ENCODE results near the gene DCAF17.
A peak's percentile ranks its signal among the peaks of the same experiment; 100 is the strongest.
"Not testable (repeated sequence)": the region's sequence is repeated elsewhere in the genome, so short reads cannot be mapped to it uniquely, and the experiment has no call there.

The DCAF17 gene

GRCh38 chr2:171411791-171412483, 22.1 kb upstream of the DCAF17 start:
- DNase-seq: no peak

- no peak for DNase-seq
Measured at GRCh38 chr2:171412571-171413175, 21.4 kb upstream of the DCAF17 start.

- DNase-seq: not testable (repeated sequence)
Measured at GRCh38 chr2:171414645-171415044, 19.4 kb upstream of the DCAF17 start.

DNA sequence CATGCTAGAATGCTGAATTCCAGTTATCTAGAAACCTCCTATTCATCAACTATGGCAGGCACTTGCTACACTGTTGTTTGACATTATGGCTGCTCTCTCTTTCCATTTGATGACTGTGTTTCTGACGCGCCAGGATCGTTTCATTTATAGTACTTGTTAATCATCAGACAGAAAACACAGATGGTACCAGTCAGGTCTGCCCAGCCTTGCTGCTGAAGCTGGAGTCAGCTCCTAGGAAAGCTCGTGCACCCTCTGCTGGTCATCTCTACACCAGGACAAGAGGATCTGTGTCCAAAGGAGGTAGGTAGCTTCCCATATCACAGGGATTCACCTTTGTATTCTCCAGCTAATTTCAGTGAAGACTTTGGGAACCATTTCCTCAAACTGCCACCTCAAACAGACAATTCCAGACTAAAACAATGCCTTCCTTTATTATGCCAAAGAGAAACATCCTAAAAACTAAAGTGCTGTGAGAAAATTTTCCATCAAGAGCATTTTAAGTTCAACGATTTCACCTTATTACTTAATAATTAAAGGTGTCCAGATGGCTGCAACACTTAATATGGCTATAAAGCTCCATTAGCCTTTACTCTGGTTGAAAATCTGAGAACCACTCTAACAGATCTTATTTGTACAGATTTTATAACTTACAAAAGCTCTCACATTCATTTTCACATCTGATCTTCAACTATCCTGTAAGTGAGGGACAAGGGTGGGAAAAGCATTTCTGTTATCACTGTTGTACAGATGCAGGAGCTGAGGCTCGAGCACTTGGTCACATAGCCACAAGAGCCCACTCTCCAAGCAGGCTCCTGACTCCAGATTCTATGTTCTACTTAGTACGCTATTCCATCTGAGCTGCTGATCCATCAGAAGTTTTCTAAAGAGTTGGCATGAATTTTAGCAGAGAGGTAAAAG, 17.8 kb upstream of the DCAF17 start:
- peak; percentile 66 for DNase-seq

DNA sequence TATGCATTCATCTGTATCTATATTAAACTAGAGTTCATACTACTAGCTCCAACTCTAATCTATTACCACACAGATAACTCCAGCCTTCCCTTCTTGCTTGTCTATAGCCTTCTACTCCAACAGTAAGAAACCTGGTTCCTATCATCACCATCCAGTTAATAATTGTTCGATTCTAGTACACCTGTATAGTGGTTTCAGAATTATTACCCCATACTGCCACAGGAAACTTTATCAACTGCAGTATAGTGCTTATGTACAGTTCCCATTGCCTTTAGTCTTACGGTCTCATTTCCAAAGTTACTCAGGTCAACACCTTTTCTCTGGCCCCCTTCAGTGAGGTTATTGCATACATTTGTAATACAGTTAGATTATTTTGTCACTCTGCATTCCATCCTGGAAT, 14.7 kb upstream of the DCAF17 start:
- no peak for DNase-seq

DNA sequence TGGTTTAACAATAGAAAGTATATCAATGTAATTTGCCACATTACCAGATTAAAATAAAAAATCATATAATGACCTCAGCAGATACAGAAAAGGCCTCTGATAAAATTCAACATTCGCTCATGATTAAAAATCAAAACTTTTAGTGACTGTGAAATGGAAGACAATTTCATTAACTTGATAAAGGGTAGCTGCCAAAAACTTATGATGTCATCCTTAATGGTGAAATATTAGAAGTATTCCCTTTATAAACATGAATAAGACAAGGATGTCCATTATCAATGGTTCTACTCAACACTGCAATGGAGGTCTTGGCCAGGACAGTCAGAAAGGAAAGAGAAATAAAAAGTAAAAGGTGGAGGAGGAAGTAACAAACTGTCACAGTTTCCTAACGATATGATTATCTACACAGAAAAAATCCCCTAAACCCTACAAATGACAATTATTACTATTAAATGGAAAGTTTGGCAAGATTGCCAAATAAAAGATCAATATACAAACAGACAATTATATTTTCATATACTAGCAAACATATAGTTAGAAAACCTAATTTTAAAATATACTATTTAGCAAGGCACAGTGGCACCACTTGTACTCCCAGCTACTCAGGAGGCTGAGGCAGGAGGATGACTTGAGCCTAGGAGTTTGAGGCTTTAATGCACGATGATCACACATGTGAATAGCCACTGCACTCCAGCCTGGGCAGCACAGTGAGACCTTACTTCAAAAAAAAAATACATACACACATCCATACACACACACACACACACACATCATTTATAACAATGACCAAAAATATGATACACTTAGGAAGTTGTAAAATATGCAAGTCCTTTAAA, 13.1 kb upstream of the DCAF17 start:
- DNase-seq: no peak

GRCh38 chr2:171422710-171423495, 11.1 kb upstream of the DCAF17 start:
- not testable (repeated sequence) for DNase-seq

DNA sequence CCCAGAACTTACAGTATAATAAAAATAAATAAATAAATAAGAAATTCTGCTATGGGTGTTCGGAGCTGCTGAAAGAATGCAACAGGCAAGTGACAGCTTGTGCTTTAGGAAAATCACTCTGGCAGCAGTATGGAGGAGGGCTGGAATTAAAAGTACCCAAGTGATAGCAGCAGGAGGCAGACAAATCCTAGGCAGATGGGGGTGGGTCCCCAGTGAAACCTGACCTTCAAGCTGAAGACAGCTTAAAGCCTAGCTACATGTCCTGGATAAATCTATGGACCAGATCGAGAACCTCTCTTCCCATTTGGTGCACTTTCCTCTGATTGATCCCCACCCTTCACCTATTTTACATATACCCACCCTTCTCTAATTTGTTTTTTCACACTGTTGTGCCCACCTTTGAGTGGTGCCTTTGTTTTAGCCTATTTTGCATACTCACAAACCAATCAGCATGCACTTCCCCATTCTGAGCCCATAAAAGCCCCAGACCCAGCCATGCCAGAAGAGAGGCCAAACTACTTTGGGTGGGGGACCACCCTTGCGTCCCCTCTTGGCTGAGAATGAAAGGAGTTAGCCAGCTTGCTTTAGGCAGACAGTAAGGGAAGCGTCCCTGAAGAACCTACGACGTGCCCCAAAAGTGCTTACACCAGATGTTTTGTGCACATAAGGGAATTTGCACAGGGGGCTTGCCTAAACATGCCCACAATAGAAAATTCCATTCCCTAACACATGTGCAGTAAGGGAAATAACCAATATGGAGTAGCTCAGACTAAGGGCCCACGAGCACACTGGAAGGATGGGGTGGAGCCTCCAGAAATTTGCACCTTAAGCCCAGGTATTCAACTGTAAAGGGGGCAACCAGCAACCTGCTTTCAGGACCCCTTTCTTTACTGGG, 3.3 kb upstream of the DCAF17 start:
- no peak for DNase-seq

DNA sequence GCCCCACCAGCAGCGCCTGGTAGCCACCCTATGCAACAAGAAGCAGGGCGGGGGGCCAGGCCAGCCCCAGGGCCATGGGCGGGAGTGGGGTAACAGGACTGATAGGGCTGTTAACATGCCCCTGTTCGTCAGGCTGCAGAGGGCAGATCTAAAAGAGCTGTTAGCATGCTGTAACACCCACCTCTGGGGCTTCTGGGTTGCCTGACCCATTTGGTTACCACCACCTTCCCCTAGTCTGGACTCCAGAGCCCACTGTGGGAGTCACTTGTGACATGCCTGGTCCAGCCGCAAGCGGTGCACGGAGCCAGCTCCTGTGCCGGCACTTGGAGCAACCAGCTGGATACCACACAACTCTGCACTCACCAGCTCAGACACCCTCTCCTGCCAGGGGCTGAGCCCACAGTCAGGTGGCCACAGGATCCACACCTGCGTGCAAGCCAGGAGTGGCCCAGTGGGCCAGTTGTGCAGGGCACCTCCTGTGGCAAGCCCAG, 2.3 kb upstream of the DCAF17 start:
- DNase-seq: no peak

DNA sequence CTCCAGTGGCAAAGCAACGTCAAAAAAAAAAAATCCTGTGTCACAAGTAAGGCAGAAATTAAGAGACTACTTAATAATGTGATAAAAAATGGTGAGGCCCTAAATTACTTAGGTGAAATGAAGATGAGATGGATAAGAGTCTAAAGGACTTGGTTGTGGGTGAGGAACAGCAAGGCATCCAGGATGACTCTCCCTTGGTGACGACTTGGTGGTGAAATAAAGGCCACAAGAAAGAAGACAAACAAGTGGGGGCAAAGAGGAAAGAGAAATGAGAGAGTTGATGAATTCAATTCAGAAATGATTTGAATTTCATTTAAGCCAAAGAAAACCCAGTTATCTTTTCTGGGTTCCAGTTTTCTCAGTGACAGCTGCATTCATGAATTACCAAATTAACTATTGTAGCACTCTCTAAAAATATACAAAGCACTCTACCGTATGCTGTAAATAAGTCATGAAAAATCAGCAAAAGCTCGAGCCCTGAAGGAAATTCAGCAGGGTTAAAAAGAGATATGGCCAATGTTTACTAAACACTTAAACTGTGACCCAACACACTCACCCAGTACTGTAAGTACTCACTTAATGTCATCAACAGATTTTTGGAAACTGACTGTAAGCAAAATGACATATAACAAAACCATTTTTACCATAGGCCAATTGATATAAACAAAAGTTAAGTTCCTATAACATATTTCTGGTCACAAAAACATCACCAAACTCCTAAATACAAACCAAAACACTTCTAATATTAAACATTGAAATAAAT, 1.6 kb upstream of the DCAF17 start:
- no peak for DNase-seq

GRCh38 chr2:171432969-171433762, 860 bp upstream of the DCAF17 start:
- DNase-seq: peak; percentile 42

- no peak for DNase-seq
Measured at GRCh38 chr2:171433763-171434012, 338 bp upstream of the DCAF17 start, which contains the start of gene METTL8. Gene METTL8, minus strand, starts transcription at chr2:171433990. Its CDS starts 41,805 bp downstream, at chr2:171392185.

GRCh38 chr2:171436307-171436706, 2.3 kb downstream of the DCAF17 start:
- DNase-seq: no peak

GRCh38 chr2:171441470-171441869, 7.4 kb downstream of the DCAF17 start:
- no peak for DNase-seq

- DNase-seq: no peak
Measured at GRCh38 chr2:171447675-171448074, 13.6 kb downstream of the DCAF17 start.

DNA sequence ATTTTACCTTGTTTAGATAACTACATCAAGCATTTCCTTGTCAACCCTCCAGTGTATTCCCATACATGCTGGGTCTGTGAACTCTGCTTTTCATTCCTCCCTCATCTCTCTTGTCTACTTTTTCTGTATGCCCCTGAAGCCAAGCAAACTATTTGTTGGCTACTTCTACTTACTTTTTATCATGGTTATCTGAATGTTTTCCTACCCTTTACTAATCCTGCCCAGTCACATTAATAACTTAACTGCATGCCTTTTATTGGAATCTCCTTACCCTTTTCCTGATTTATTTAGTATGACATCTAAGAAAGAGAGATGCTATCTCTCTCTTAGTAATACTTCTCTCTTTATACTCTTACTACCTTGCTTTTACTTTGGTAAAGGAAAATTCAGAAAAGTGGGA, 17.0 kb downstream of the DCAF17 start:
- DNase-seq: no peak

DNA sequence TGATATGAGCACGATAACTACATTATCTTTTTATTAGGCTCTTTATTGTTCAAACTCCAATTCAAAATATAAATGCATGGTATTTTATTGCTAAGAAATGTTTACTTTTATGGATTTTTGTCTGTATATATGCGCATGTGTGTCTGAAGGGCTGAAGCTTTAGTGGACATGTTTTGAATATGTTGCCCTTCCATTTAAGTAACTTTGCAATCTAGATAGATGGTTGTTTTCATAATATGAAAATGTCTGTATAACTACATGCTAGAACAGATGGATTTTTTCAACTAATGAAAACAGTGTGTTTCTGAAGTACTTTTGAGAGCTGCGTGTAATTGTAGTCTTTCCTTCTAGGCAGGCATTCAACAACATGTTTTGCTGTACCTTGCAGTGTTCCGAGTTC, 18.7 kb downstream of the DCAF17 start:
- no peak for DNase-seq

DNA sequence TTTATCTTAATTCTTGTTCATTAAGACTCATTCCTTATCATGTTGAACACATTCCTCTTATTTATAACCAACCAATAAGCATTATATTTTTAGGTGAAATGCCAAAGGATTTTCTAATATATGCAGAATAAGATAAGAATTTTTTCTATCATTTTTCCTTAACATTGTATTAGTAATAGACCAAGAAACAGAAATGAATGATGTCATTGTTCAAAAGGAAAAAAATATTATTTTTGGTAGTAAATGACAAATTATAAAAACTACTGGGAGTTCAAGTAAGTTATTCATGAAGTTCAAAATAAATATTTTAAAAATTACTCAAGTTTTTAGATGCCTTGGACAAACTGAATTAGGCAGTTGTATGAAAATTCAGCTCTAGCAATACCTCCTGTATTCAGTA, 25.5 kb downstream of the DCAF17 start:
- no peak for DNase-seq

- no peak for DNase-seq
Measured at GRCh38 chr2:171460537-171460936, 26.5 kb downstream of the DCAF17 start.

Data from activated CD4-positive, CD25-positive, alpha-beta regulatory T cell treated with anti-CD3 and anti-CD28 coated beads, Interleukin-2, amount 50 U/mL, for 72 hours (primary cell).